Small intestine (tissue), 7 donors: ENCODE measurements around the gene KIF26B. TPM values are rescaled to one million over a fixed set of nuclear protein-coding genes. Genes with fewer than 3 reads are reported as not detected.

Experiments
- DNase-seq, 2 donors: peaks; one replicate each; pipeline versions ENCODE4 v3.0.0 to v3.0.0-alpha.2; 2013
- FAIRE-seq: peaks from 2 replicates; lab custom pipeline; 2012; peaks lifted over from hg19 to GRCh38; lab: Jason Lieb, UNC
- H3K27ac ChIP-seq, 3 donors: one replicate each; pipeline ENCODE4 v1.5.1; 2013; ENCODE audit warnings: low read length in 2 of 3, mild to moderate bottlenecking in 2 of 3, control low read depth in 1 of 3, inconsistent platforms in 1 of 3, low read depth in 1 of 3, moderate library complexity in 1 of 3
- H3K27me3 ChIP-seq, 3 donors: one replicate each; pipeline ENCODE4 v1.6.1; 2013; ENCODE audit warnings: low read length in 3 of 3, inconsistent platforms in 1 of 3; ENCODE audit not compliant: control insufficient read depth in 3 of 3, insufficient read depth in 3 of 3
- H3K36me3 ChIP-seq, 3 donors: one replicate each; pipeline ENCODE4 v1.6.1; 2013; ENCODE audit warnings: low read length in 3 of 3, inconsistent platforms in 1 of 3, low read depth in 1 of 3, mild to moderate bottlenecking in 1 of 3, moderate library complexity in 1 of 3; ENCODE audit not compliant: control insufficient read depth in 3 of 3, insufficient read depth in 2 of 3
- H3K4me1 ChIP-seq, 3 donors: one replicate each; pipeline ENCODE4 v1.6.1; 2013; ENCODE audit warnings: low read length in 2 of 3, inconsistent platforms in 1 of 3, low read depth in 1 of 3, mild to moderate bottlenecking in 1 of 3, moderate library complexity in 1 of 3; ENCODE audit not compliant: control insufficient read depth in 3 of 3, insufficient read depth in 2 of 3
- H3K4me3 ChIP-seq, 3 donors: one replicate each; pipeline ENCODE4 v1.5.1; 2013; ENCODE audit warnings: low read length in 3 of 3, control low read depth in 1 of 3, inconsistent platforms in 1 of 3, low read depth in 1 of 3, mild to moderate bottlenecking in 1 of 3, moderate library complexity in 1 of 3
- H3K9me3 ChIP-seq, 2 donors: one replicate each; pipeline ENCODE4 v1.6.1; 2013; ENCODE audit warnings: low read depth in 1 of 2, low read length in 1 of 2; ENCODE audit not compliant: control insufficient read depth in 2 of 2, insufficient read depth in 1 of 2
- WGBS, 3 donors: extraction: QIAGEN DNeasy Blood & Tissue Kit; methylation state at CpG; one replicate each; pipeline ENCODE4 v1.1.7; 2013; 5-methylcytosine and 5-hydroxymethylcytosine counted together
- polyA plus RNA-seq, 4 donors: library from polyadenylated mRNA; stranded (reverse) in 3 of 4; unstranded in 1 of 4; fragments of 200-250 nt in 3 of 4; fragments of 120-200 nt in 1 of 4; gene quantifications; one replicate each; pipeline versions ENCODE4 v1.2.1 to v1.2.3, GENCODE V29; 2013
- donor health status: healthy with polysubstance abuse.
- donor health status: control.
- donor health status: control.
- donor health status: Bipolar disorder and iron deficiency.
- donor health status: healthy.

Gene KIF26B
- polyA plus RNA-seq, 4 donors, result 0.27 to 4.0 (median 1.3) TPM; not detected in 1

DNA sequence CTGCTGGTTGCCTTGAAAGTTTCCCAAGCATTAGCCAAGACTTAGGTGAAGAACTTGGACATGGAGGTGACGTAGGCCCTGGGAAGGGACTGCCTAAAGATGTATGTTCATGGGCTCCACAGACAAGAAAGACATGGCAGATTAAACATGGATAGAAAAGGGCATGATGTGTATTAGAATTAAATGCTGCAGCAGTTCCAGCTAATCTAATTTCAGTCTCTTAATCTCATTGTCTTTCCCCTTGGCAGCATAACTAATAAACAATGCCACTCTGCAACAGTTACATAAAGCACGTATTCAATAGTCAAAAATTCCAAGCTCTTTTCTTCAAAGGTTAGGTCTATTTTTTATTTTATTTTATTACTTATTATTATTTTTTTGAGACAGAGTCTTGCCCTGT lies 251.6 kb downstream of the KIF26B start:
- peaks cover 0 to 2% (median 0%) of the 10 kb centered on the region in 3 donors for H3K27me3 ChIP-seq
- no peak overlapping the region for H3K4me3 ChIP-seq
- DNase-seq, result no peak
- H3K4me1 ChIP-seq, result peaks cover 0 to 25% (median 3%) of the 10 kb centered on the region in 3 donors
- no peak overlapping the region for H3K27ac ChIP-seq
- 90 to 95% (median 92%) methylated on average over 2 of the region's 2 CpGs for WGBS, 3 donors
- H3K36me3 ChIP-seq, result no peaks in the 10 kb centered on the region
- peaks cover 0 to 8% of the 10 kb centered on the region in 2 donors for H3K9me3 ChIP-seq
- FAIRE-seq, result no peak

- no peak for FAIRE-seq
- Histone ChIP-seq H3K4me1 (peaks cover 0 to 29% (median 3%) of the 10 kb centered on the region in 3 donors), H3K4me3 (no peak overlapping the region), H3K36me3 (no peaks in the 10 kb centered on the region), H3K27me3 (peaks cover 0 to 2% (median 0%) of the 10 kb centered on the region in 3 donors), H3K9me3 (no peaks in the 10 kb centered on the region), H3K27ac (no peak overlapping the region)
- WGBS, 3 donors, result 66 to 76% (median 70%) methylated on average over 2 of the region's 2 CpGs
- DNase-seq, result no peak
Observed at GRCh38 chr1:245407983-245408382, 253.2 kb downstream of the KIF26B start.

- Histone ChIP-seq H3K9me3 (no peaks in the 10 kb centered on the region), H3K4me1 (peaks cover 0 to 29% (median 3%) of the 10 kb centered on the region in 3 donors), H3K27ac (peak overlapping the region in 1 of 3 donors; percentile 46), H3K27me3 (no peaks in the 10 kb centered on the region), H3K4me3 (no peak overlapping the region), H3K36me3 (no peaks in the 10 kb centered on the region)
- no peak for FAIRE-seq
- DNase-seq, result peak; percentile 60 to 64
- 16 to 59% (median 40%) methylated on average over 9 of the region's 9 CpGs for WGBS, 3 donors
Observed at GRCh38 chr1:245409341-245410195, 254.8 kb downstream of the KIF26B start.

DNA sequence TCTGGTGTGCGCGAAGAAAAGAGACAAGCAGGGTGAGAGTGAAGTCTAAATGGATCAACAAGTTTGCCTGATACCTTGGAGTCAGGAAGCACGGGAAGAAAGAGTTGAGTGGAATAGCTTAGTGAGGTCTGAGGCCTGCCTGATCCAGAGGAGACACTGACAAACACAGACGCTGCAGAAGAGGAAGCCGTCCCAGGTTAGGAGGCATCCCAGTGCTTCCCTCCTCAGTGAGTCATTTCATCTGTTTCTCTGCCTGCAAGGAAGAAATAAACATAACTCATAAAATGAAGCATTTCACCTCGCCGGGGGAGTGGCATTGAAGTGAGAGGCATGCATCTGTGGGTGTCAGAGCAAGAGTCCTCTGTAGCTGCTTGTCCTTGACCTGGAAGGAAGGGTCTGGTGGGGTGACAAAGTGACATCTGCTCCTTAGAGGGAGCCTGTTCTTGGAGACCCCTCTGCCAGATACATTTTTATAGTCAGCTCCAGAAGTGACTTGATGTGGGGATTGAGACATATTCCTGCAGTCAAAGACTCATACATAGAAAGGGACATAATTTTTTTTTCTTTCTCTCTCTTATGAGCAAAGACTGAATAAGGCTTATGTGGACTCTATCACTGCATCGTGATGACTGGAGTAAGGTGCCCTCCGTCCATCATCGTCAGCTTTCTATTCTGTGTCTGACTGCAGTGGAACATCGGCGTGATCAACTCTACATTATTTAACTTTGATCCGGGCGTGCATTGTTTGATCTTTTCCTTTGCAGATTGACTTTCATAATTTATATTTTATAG lies 256.7 kb downstream of the KIF26B start:
- H3K27me3 ChIP-seq, result no peaks in the 10 kb centered on the region
- H3K36me3 ChIP-seq, result no peaks in the 10 kb centered on the region
- FAIRE-seq, result no peak
- DNase-seq, result no peak
- H3K27ac ChIP-seq, result no peak overlapping the region
- H3K4me3 ChIP-seq, result no peak overlapping the region
- peaks cover 0 to 29% (median 3%) of the 10 kb centered on the region in 3 donors for H3K4me1 ChIP-seq
- no peaks in the 10 kb centered on the region for H3K9me3 ChIP-seq
- WGBS, 3 donors, result 67 to 70% (median 68%) methylated on average over 14 of the region's 14 CpGs

- Histone ChIP-seq H3K4me3 (no peak overlapping the region), H3K4me1 (peaks cover 0 to 29% (median 3%) of the 10 kb centered on the region in 3 donors), H3K9me3 (no peaks in the 10 kb centered on the region), H3K27me3 (no peaks in the 10 kb centered on the region), H3K27ac (no peak overlapping the region), H3K36me3 (no peaks in the 10 kb centered on the region)
- 56 to 72% (median 65%) methylated on average over 5 of the region's 5 CpGs for WGBS, 3 donors
- no peak for FAIRE-seq
- DNase-seq, result no peak
Observed at GRCh38 chr1:245412306-245412705, 257.5 kb downstream of the KIF26B start.

DNA sequence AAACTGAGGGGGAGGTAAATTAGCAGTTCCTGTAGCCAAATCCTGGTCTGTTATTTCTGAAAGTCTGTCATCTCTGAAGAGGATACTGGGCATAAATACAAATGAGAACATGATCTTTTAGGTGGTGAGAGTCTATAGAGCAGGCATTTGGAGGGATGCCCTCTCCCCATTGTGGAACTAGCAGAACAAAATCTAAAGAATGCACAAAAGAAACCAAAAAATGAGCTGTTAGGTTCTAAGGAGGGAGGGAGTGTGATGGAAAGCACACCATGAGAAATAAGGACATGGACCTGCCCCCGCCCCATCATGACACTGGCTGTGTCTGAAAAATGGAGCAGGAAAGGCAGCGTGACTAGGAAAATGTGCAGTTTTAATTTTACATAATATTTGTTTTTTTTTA lies 262.0 kb downstream of the KIF26B start:
- Histone ChIP-seq H3K27ac (no peak overlapping the region), H3K9me3 (no peaks in the 10 kb centered on the region), H3K27me3 (no peaks in the 10 kb centered on the region), H3K4me1 (peaks cover 0 to 5% (median 0%) of the 10 kb centered on the region in 3 donors), H3K36me3 (no peaks in the 10 kb centered on the region), H3K4me3 (no peak overlapping the region)
- WGBS, 3 donors, result 90 to 91% (median 90%) methylated on average over 2 of the region's 2 CpGs
- no peak for FAIRE-seq
- no peak for DNase-seq

DNA sequence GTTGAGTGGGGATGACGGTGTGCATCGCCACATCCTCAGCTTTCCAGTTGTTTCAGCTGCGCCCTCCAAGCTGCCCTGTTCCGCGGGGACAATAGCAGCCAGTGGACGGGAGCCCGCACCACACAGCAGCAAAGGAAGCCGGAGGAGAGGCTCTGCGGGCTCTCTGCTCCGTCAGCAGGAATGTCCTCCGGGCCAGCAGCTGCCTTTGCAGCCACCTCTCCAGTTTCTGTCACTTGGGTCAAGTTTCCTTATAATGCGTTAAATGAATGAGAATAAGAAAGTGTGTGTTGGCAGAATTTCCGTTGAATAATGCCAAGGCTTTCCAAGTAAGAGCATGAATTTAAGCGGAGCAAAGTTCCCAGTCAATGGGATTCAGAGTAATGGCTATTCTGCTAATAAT lies 263.3 kb downstream of the KIF26B start:
- Histone ChIP-seq H3K4me1 (no peaks in the 10 kb centered on the region), H3K27me3 (no peaks in the 10 kb centered on the region), H3K27ac (no peak overlapping the region), H3K36me3 (no peaks in the 10 kb centered on the region), H3K4me3 (no peak overlapping the region), H3K9me3 (no peaks in the 10 kb centered on the region)
- DNase-seq, result no peak
- FAIRE-seq, result no peak
- 80 to 89% (median 88%) methylated on average over 14 of the region's 14 CpGs for WGBS, 3 donors

- Histone ChIP-seq H3K27me3 (no peaks in the 10 kb centered on the region), H3K36me3 (no peaks in the 10 kb centered on the region), H3K4me1 (no peaks in the 10 kb centered on the region), H3K27ac (no peak overlapping the region), H3K9me3 (no peaks in the 10 kb centered on the region), H3K4me3 (no peak overlapping the region)
- no peak for DNase-seq
- 88 to 95% (median 88%) methylated on average over 14 to 15 of the region's 15 CpGs for whole genome bisulfite sequencing, 3 donors
- no peak for FAIRE-seq
Observed at GRCh38 chr1:245419461-245419978, 264.7 kb downstream of the KIF26B start.
